HepG2 (cell line): Measurements from ENCODE around the gene CCNG1. TPM values are rescaled to one million over a fixed set of nuclear protein-coding genes. Genes with fewer than 3 reads are reported as not detected.

Experiments used
- ATAC-seq: fragments of 200-7000 bp; cut with Tn5 transposase; 3 replicates; pipeline ENCODE4 v1.9.1; 2020; ENCODE audit warnings: mild to moderate bottlenecking, moderate library complexity
- BruUV-seq: library from RNA; stranded (reverse); fragments of 400-500 nt; replicated peaks from 2 replicates; lab custom pipeline; 2021; lab: Mats Ljungman, UMichigan
- CTCF ChIA-PET: fragments of 300-600 bp; formaldehyde crosslinking; extraction: SDS; loops from one replicate; lab custom pipeline; 2021; ENCODE audit warnings: low total read pairs, inconsistent platforms, low intra/inter-chr PET ratio; lab: Yijun Ruan, JAX
- POLR2A ChIA-PET: fragments of 350-600 bp; sonication (Branson Sonifier 250); formaldehyde crosslinking; loops from one replicate; lab custom pipeline; 2020; ENCODE audit warnings: antibody characterized with exemption, inconsistent platforms; lab: Yijun Ruan, JAX
- DNase-seq: peaks from one replicate; pipeline ENCODE4 v3.0.0-alpha.2; 2015; ENCODE audit warnings: low spot score
- FAIRE-seq: peaks from 3 replicates; lab custom pipeline; 2011; peaks lifted over from hg19 to GRCh38; lab: Jason Lieb, UNC
- H2AFZ ChIP-seq: one replicate; pipeline ENCODE4 v1.6.1; 2011; ENCODE audit warnings: low read length, inconsistent platforms
- H3K27ac ChIP-seq: fragments of 300-600 bp; 3 replicates; pipeline ENCODE4 v1.8.0; 2011; ENCODE audit warnings: mixed run types, mild to moderate bottlenecking, mixed read lengths, low read length, inconsistent platforms; ENCODE audit not compliant: insufficient read depth; ENCODE audit errors: extremely low read length
- H3K27me3 ChIP-seq, 2 experiments: fragments of 200-600 bp in 1 of 2; 2 replicates in 1 of 2; 3 replicates in 1 of 2; pipeline versions ENCODE4 v1.6.0 to v1.8.0; 2011; ENCODE audit warnings: low read length in 2 of 2, mild to moderate bottlenecking in 2 of 2, moderate library complexity in 2 of 2, inconsistent platforms in 1 of 2; ENCODE audit not compliant: insufficient read depth in 2 of 2, control insufficient read depth in 1 of 2
- H3K36me3 ChIP-seq, 2 experiments: fragments of 200-600 bp in 1 of 2; replicated peaks in 1 of 2; 2 replicates in 1 of 2; 3 replicates in 1 of 2; pipeline versions ENCODE4 v1.5.1 to v1.8.0; 2011; ENCODE audit warnings: low read length in 2 of 2, inconsistent platforms in 1 of 2; ENCODE audit not compliant: insufficient read depth in 2 of 2, control insufficient read depth in 1 of 2
- H3K4me1 ChIP-seq: 2 replicates; pipeline ENCODE4 v1.5.1; 2012; ENCODE audit warnings: low read length, inconsistent platforms; ENCODE audit not compliant: insufficient read depth
- H3K4me2 ChIP-seq: 2 replicates; pipeline ENCODE4 v1.6.0; 2011; ENCODE audit warnings: low read depth, low read length, inconsistent platforms
- H3K4me3 ChIP-seq, 3 experiments: fragments of 200-600 bp in 1 of 3; sonication (generic), shearing (Covaris generic) in 1 of 3; replicated peaks in 1 of 3; 2 replicates each; pipeline ENCODE4 v1.5.1; 2011 to 2016; ENCODE audit warnings: low read length in 3 of 3, inconsistent platforms in 2 of 3, low read depth in 2 of 3, mild to moderate bottlenecking in 2 of 3, control low read depth in 1 of 3, mixed read lengths in 1 of 3; ENCODE audit not compliant: insufficient read depth in 1 of 3
- H3K79me2 ChIP-seq: one replicate; pipeline ENCODE4 v1.6.1; 2011; ENCODE audit warnings: low read length, inconsistent platforms; ENCODE audit not compliant: insufficient read depth
- H3K9ac ChIP-seq: 2 replicates; pipeline ENCODE4 v1.6.0; 2011; ENCODE audit warnings: mild to moderate bottlenecking, low read depth, low read length, inconsistent platforms; ENCODE audit not compliant: insufficient read depth
- H3K9me3 ChIP-seq: 2 replicates; pipeline ENCODE4 v1.5.1; 2012; ENCODE audit warnings: mild to moderate bottlenecking, low read length
- H4K20me1 ChIP-seq: 2 replicates; pipeline ENCODE4 v1.6.0; 2011; ENCODE audit warnings: inconsistent platforms, mild to moderate bottlenecking, low read length, moderate library complexity; ENCODE audit not compliant: insufficient read depth
- BATF2 ChIP-seq: sonication (generic); formaldehyde crosslinking; IDR thresholded peaks from 2 replicates; pipeline ENCODE4 v1.8.0; 2022; ENCODE audit warnings: mild to moderate bottlenecking, missing genetic modification reagents, moderate library complexity
- NFE2L2 ChIP-seq: fragments of 150-350 bp; IDR thresholded peaks from 2 replicates; pipeline ENCODE4 v1.6.1; 2014; ENCODE audit warnings: low read length
- PRPF4 ChIP-seq: fragments of 200-400 bp; formaldehyde crosslinking; IDR thresholded peaks from 2 replicates; pipeline ENCODE4 v1.6.1; 2016; ENCODE audit warnings: low read length, low read depth; ENCODE audit not compliant: poor library complexity, severe bottlenecking
- SNAPC5 ChIP-seq: sonication (generic); formaldehyde crosslinking; IDR thresholded peaks from 2 replicates; pipeline ENCODE4 v1.8.1; 2023; ENCODE audit warnings: mild to moderate bottlenecking, missing genetic modification reagents, borderline replicate concordance
- ZNF207 ChIP-seq: fragments of 450-650 bp; IDR thresholded peaks from 2 replicates; pipeline ENCODE4 v1.6.1; 2016; ENCODE audit warnings: antibody characterized with exemption, borderline replicate concordance
- ZNF260 ChIP-seq: sonication (generic); formaldehyde crosslinking; IDR thresholded peaks from 2 replicates; pipeline ENCODE4 v1.4.0; 2020; ENCODE audit warnings: missing genetic modification reagents, low read depth, mild to moderate bottlenecking, borderline replicate concordance
- ZNF574 ChIP-seq: sonication (generic); formaldehyde crosslinking; IDR thresholded peaks from 2 replicates; pipeline ENCODE4 v1.4.0; 2020; ENCODE audit warnings: missing genetic modification reagents
- ZNF703 ChIP-seq: sonication (generic); formaldehyde crosslinking; IDR thresholded peaks from 2 replicates; pipeline ENCODE4 v1.5.1; 2020; ENCODE audit warnings: missing genetic modification reagents, mild to moderate bottlenecking, moderate library complexity, borderline replicate concordance
- ZNF792 ChIP-seq: IDR thresholded peaks from 2 replicates; pipeline ENCODE4 v1.6.1; 2016
- WGBS: methylation state at CpG from one replicate; pipeline ENCODE4 v1.1.6; 2017; ENCODE audit warnings: low lambda C conversion rate; 5-methylcytosine and 5-hydroxymethylcytosine counted together
- in situ Hi-C: cut with HindIII; loops from 2 replicates; pipeline ENCODE4 v1.10.0; 2017; ENCODE audit warnings: low pct_unique_long_range_greater_than_20kb; ENCODE audit not compliant: extremely low pct_ligation_motif_present
- intact Hi-C: fragments of 100-400 bp; cut with micrococcal nuclease; formaldehyde crosslinking; loops from one replicate; pipeline ENCODE4 v1.10.0; 2022; ENCODE audit not compliant: unreplicated experiment
- polyA plus RNA-seq, 8 experiments: library from polyadenylated mRNA; depleted of rRNA in 3 of 8; stranded (reverse) in 7 of 8; unstranded in 1 of 8; fragments of >200 nt; fragmentation: Illumina TruSeq in 4 of 8; extraction: Trizol in 4 of 8; gene quantifications; 2 replicates each; pipeline versions ENCODE4 v1.2.1 to v1.2.3, GENCODE V29; 2011 to 2016; ENCODE audit warnings: low read depth in 4 of 8, missing spikeins in 1 of 8, mixed read lengths in 1 of 8; ENCODE audit not compliant: insufficient read depth in 1 of 8
- total RNA-seq, 5 experiments: library from RNA; depleted of rRNA; stranded (reverse); fragments of >200 nt; fragmentation: Illumina TruSeq; extraction: Trizol; gene quantifications; 2 replicates each; pipeline ENCODE4 v1.2.3, GENCODE V29; 2016; ENCODE audit warnings: low read depth in 1 of 5

The CCNG1 gene
- total and polyA plus RNA-seq, 2 of the 13 experiments (the other 11 are each of a cell fraction or from before 2014, with no cell fraction given) = 181 to 353 TPM

- H3K4me1 ChIP-seq = no peaks in the 10 kb centered on the region
- no peak overlapping the region for H3K9ac ChIP-seq
- CTCF ChIA-PET = interaction anchor here (1.9 kb wide), 1 partner anchor 1865 kb away, joined by 8 read pairs; no protein-coding TSS in a partner anchor
- peaks cover 0 to 1% of the 10 kb centered on the region in 2 experiments; a peak in 1 of 5 replicates for H3K27me3 ChIP-seq
- no peaks in the 10 kb centered on the region for H3K79me2 ChIP-seq
- no TSS peak for BruUV-seq
- in situ Hi-C loops = loop anchor here (25.0 kb wide), 1 partner anchor 1872 kb away; the partner anchor contains the start of gene GABRB2
- no peak overlapping the region for H2AFZ ChIP-seq
- H3K4me2 ChIP-seq = no peak overlapping the region
- H4K20me1 ChIP-seq = no peaks in the 10 kb centered on the region
- DNase-seq (no peak), FAIRE-seq (no peak), ATAC-seq (no peak)
- no peak overlapping the region for H3K4me3 ChIP-seq
- intact Hi-C loops = loop anchor here (5.0 kb wide), 1 partner anchor 1557 kb away; no protein-coding TSS in a partner anchor
- no peak overlapping the region for H3K27ac ChIP-seq
- POLR2A ChIA-PET = interaction anchor here (1.2 kb wide), 1 partner anchor 51 kb away, joined by 4 read pairs; the partner anchor contains the start of genes HMMR and NUDCD2
- TF ChIP-seq ZNF792 (CRISPR knock-in tag) = no peak
- TF ChIP-seq ZNF703 = no peak
- no peak for TF ChIP-seq ZNF574 (CRISPR knock-in tag)
- TF ChIP-seq ZNF260 (CRISPR knock-in tag) = no peak
- no peak for TF ChIP-seq SNAPC5 (CRISPR knock-in tag)
- TF ChIP-seq PRPF4 = no peak
- no peak for TF ChIP-seq NFE2L2
- no peak for TF ChIP-seq BATF2 (CRISPR knock-in tag)
- no peak for TF ChIP-seq ZNF207
- TF ChIP-seq, all 625 proteins: peak for 0
- WGBS = 13% methylated on average over 6 of the region's 6 CpGs
- no peaks in the 10 kb centered on the region for H3K9me3 ChIP-seq
- no peaks in the 10 kb centered on the region for H3K36me3 ChIP-seq
Observed at GRCh38 chr5:163409384-163409783, 28.0 kb upstream of the CCNG1 start.
